Mucosa of rectum (tissue), 2 donors: Measurements from ENCODE around the gene IL19.

Experiments used
- H3K27ac ChIP-seq, 2 donors: one replicate each; pipeline ENCODE4 v1.7.0; 2013; ENCODE audit warnings: inconsistent platforms in 2 of 2, low read depth in 2 of 2, low read length in 2 of 2
- H3K27me3 ChIP-seq, 2 donors: one replicate each; pipeline ENCODE4 v1.7.0; 2013; ENCODE audit warnings: low read length in 2 of 2; ENCODE audit not compliant: control insufficient read depth in 2 of 2, insufficient read depth in 2 of 2
- H3K36me3 ChIP-seq, 2 donors: one replicate each; pipeline ENCODE4 v1.7.0; 2013; ENCODE audit warnings: low read length in 2 of 2; ENCODE audit not compliant: control insufficient read depth in 2 of 2, insufficient read depth in 2 of 2
- H3K4me1 ChIP-seq, 2 donors: one replicate each; pipeline ENCODE4 v1.7.0; 2013; ENCODE audit warnings: low read length in 2 of 2, mild to moderate bottlenecking in 1 of 2; ENCODE audit not compliant: control insufficient read depth in 2 of 2, insufficient read depth in 2 of 2
- H3K4me3 ChIP-seq, 2 donors: one replicate each; pipeline ENCODE4 v1.7.0; 2013; ENCODE audit warnings: low read length in 2 of 2
- H3K9ac ChIP-seq, 2 donors: one replicate each; pipeline ENCODE4 v1.7.0; 2013; ENCODE audit warnings: low read length in 2 of 2, low read depth in 1 of 2, mild to moderate bottlenecking in 1 of 2
- H3K9me3 ChIP-seq, 2 donors: one replicate each; pipeline ENCODE4 v1.7.0; 2013; ENCODE audit warnings: low read length in 2 of 2; ENCODE audit not compliant: control insufficient read depth in 2 of 2
- donor health status: healthy.
- donor health status: Normal muscosa, but diverticular disease.

The IL19 gene

DNA sequence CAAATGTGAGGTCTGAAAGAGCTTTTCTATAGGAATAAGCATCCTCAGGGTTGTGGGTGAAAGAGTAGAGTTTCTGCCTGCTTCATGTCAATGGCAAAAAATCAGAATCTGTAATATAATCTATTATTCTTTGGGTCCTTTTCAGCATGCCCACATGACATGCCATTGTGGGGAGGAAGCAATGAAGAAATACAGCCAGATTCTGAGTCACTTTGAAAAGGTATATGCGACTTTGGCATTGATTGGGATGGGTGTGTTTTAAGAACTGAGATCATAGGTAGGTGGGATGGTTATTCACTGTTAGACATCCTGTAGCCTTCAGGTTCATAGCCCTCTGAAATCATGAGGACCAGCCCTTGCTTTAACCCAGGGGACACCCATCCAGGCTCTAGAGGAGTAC lies 96.7 kb downstream of the IL19 start:
- no peak overlapping the region for H3K9ac ChIP-seq
- H3K27me3 ChIP-seq: peaks cover 2% of the 10 kb centered on the region in 2 donors
- no peak overlapping the region for H3K27ac ChIP-seq
- H3K9me3 ChIP-seq: no peaks in the 10 kb centered on the region
- no peaks in the 10 kb centered on the region for H3K36me3 ChIP-seq
- H3K4me1 ChIP-seq: no peaks in the 10 kb centered on the region
- H3K4me3 ChIP-seq: no peak overlapping the region

DNA sequence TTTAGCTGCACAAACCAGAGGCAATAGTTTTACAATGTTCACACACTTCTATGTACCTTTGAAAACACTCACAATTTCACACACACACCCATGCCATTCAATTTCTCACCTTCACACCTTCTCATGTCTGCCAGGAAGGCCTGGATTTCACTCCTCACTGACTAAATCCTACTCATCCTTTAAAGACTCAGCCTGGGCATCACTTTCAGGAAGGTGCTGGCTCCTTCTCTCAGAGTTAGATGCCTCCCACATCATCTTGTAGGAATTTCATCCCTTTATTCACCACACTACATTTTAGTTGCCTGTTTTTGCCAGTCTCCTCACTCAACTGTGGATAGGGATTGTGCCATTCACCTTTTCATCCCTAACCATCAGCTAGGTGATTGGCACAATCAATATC lies 97.1 kb downstream of the IL19 start:
- H3K36me3 ChIP-seq: no peaks in the 10 kb centered on the region
- no peaks in the 10 kb centered on the region for H3K9me3 ChIP-seq
- no peak overlapping the region for H3K9ac ChIP-seq
- no peaks in the 10 kb centered on the region for H3K4me1 ChIP-seq
- H3K27me3 ChIP-seq: peaks cover 2% of the 10 kb centered on the region in 2 donors
- no peak overlapping the region for H3K4me3 ChIP-seq
- H3K27ac ChIP-seq: no peak overlapping the region

DNA sequence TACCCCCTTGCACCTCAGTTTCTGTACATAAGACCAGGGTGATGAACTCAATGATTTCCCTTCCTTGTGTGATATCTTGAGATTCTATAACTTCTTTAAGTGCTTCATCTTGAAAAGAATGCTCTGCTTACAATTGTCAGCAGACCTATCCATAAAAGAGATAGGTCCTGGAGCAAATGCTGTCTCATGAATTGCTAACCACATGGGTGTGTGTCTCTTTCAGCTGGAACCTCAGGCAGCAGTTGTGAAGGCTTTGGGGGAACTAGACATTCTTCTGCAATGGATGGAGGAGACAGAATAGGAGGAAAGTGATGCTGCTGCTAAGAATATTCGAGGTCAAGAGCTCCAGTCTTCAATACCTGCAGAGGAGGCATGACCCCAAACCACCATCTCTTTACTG lies 97.7 kb downstream of the IL19 start:
- Histone ChIP-seq H3K9me3 (no peaks in the 10 kb centered on the region), H3K27ac (no peak overlapping the region)

DNA sequence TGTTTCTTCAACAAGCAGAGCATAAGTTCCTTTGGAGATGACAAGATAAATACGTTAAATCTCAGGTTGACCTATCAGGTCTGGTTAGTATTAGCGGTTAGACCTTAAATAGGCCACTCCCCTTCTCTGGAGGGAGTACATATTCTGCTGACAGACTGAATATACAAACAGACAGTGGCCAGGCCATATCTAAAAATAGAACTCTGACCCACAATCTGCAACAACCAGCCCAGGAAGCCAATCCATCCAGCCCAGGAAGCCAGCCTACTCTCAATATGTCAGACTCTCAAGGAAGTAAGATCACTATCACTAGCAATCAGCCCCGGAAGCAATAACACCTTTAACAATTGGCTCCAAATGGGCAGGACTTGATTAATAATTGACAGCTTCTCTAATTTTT lies 101.6 kb downstream of the IL19 start:
- Histone ChIP-seq H3K27me3 (no peaks in the 10 kb centered on the region), H3K9ac (no peak overlapping the region), H3K27ac (no peak overlapping the region), H3K4me3 (no peak overlapping the region), H3K4me1 (no peaks in the 10 kb centered on the region), H3K36me3 (no peaks in the 10 kb centered on the region), H3K9me3 (no peaks in the 10 kb centered on the region)

More for the DNA sequence above, 97.7 kb downstream of the IL19 start:
- Histone ChIP-seq H3K27me3 (peaks cover under 1 to 2% of the 10 kb centered on the region in 2 donors), H3K36me3 (no peaks in the 10 kb centered on the region), H3K9ac (no peak overlapping the region), H3K4me1 (no peaks in the 10 kb centered on the region), H3K4me3 (no peak overlapping the region)

DNA sequence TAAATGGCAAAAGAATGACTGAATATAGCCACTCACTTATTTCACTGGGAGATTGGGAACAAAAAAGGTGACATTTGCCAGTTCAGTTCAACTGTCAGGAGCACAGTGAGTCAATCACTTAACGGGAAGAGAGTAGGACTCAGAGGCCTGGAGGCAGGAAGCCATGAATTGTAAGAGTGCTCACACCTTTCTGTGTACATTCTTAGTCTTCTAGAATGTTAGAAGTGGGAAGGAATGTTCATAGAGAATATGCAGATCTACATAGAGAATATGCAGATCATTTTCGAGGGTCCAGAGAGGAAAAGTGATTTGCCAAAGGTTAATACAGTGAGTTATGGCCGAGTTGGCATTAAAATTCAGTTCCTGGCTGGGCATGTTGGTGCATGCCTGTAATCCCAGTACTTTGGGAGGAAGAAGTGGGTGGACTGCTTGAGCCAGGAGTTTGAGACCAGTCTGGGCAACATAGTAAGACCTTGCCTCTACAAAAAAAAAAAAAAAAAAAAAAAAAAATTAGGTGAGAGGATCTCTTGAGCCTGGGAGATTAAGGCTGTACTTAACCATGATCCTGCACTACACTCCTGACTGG lies 103.1 kb downstream of the IL19 start:
- Histone ChIP-seq H3K27ac (no peak overlapping the region), H3K4me3 (no peak overlapping the region), H3K9ac (no peak overlapping the region)

DNA sequence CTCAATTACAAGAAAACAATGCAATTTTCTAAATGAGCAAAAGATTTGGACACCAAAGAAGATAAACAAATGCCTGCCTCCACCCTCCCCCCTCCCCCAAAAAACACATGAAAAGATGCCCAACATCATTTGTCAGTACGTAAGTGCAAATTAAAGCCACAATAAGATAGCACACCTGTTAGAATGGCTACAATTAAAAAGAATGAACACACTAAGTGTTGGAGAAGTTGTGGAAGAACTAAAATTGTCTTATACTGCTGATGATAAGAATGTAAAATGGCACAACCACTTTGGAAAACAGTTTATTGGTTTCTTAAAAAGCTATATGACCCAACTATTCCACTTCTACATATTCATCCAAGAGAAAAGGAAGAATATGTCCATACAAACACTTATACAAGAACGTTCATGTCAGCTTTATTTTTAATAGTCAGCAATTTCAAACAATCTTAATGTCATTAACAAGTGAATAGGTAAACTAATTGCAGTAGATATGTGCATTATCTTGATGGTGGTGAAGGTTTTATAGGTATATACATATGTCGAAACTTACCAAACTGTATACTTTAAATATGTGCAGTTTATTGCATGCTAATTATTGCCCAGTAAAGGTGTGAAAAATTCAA lies 105.3 kb downstream of the IL19 start:
- Histone ChIP-seq H3K27ac (no peak overlapping the region), H3K36me3 (no peaks in the 10 kb centered on the region), H3K4me1 (no peaks in the 10 kb centered on the region), H3K9me3 (peaks cover 6 to 7% of the 10 kb centered on the region in 2 donors), H3K4me3 (no peak overlapping the region), H3K27me3 (no peaks in the 10 kb centered on the region), H3K9ac (no peak overlapping the region)

More for the DNA sequence above, 103.1 kb downstream of the IL19 start:
- Histone ChIP-seq H3K9me3 (peaks cover 6 to 7% of the 10 kb centered on the region in 2 donors), H3K27me3 (no peaks in the 10 kb centered on the region), H3K36me3 (no peaks in the 10 kb centered on the region), H3K4me1 (no peaks in the 10 kb centered on the region)

DNA sequence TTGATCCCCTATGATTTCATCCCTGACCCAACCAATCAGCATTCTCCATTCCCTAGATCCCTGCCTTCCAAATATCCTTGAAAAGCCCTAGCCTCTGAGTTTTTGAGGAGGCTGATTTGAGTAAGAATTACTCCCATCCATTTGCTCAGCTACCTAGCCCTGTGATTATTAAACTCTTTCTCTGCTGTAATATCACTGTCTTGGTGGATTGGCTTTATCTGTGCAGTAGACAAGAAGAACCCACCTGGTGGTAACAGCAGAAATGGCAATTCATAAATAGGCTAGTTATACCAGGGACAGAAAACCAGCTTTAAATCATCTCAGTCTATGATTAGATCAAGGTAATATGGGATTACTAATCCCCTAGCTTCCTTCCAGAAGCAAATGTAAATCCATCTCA lies 107.9 kb downstream of the IL19 start:
- Histone ChIP-seq H3K9ac (no peak overlapping the region), H3K27me3 (no peaks in the 10 kb centered on the region), H3K4me3 (no peak overlapping the region), H3K4me1 (no peaks in the 10 kb centered on the region), H3K9me3 (peaks cover 6 to 7% of the 10 kb centered on the region in 2 donors), H3K36me3 (no peaks in the 10 kb centered on the region), H3K27ac (no peak overlapping the region)

DNA sequence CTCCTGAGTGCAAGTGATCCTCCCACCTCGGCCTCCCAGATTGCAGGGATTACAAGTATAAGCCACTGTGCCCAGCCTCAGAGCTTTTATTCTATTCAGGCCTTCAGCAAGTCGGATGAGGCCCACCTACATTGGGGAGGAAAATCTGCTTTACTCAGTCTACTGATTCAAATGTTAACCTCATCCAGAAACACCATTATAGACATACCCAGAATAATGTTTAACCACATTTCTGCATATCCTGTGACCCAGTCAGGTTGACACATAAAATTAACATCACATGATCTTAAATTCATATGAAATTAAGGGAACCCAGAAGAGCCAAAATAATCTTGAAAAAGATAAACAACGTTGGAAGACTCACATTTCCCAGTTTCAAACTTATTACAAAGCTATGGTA lies 109.7 kb downstream of the IL19 start:
- Histone ChIP-seq H3K36me3 (no peaks in the 10 kb centered on the region), H3K4me1 (no peaks in the 10 kb centered on the region), H3K27me3 (peaks cover 3% of the 10 kb centered on the region in 2 donors), H3K9me3 (peaks cover 6 to 7% of the 10 kb centered on the region in 2 donors), H3K4me3 (no peak overlapping the region), H3K9ac (no peak overlapping the region), H3K27ac (no peak overlapping the region)

DNA sequence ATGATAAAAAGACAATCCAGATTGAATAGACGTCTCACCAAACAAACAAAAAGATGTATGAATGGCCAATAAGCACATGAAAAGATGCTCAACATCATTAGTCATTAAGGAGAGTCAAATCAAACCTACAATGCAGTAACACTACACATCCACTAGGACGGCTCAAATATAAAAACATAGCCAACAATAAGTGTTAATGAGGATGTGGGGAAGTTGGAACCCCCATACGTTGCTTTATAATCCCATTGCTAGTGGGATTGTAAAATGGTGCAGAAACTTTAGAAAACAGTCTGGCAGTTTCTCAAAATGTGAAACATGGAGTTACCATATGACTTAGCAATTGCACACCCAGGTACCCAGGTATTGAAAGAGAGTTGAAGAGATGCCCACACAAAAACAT lies 112.0 kb downstream of the IL19 start:
- Histone ChIP-seq H3K27me3 (peaks cover 3 to 5% of the 10 kb centered on the region in 2 donors), H3K36me3 (no peaks in the 10 kb centered on the region), H3K4me1 (no peaks in the 10 kb centered on the region), H3K9ac (no peak overlapping the region), H3K27ac (no peak overlapping the region), H3K9me3 (peaks cover 4 to 7% of the 10 kb centered on the region in 2 donors), H3K4me3 (no peak overlapping the region)

DNA sequence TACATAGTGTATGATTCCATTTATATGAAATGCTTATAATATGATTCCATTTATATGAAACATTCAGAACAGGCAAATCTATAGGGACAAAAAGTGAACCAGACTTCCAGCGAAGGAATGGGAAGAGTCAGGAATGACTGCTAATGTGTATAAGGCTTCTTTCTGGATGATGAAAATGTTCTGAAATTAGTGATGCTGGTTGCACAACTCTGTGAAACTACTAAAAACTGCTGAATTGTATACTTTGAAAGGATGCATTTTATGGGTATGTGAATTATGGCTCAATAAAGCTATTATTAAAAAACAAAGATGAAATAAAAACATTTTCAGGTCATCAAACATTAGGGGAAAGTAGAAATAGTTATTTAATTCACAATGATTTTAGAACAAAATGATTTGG lies 112.6 kb downstream of the IL19 start:
- Histone ChIP-seq H3K9ac (no peak overlapping the region), H3K27me3 (peaks cover 3 to 5% of the 10 kb centered on the region in 2 donors), H3K9me3 (peaks cover 4 to 5% of the 10 kb centered on the region in 2 donors), H3K4me1 (no peaks in the 10 kb centered on the region), H3K27ac (no peak overlapping the region), H3K36me3 (no peaks in the 10 kb centered on the region), H3K4me3 (no peak overlapping the region)
